HCT116 (cell line): ENCODE results near the gene NDUFB7. TPM values are rescaled to one million over a fixed set of nuclear protein-coding genes. Genes with fewer than 3 reads are reported as not detected.
A peak's percentile ranks its signal among the peaks of the same experiment; 100 is the strongest.
"Not testable (repeated sequence)": the region's sequence is repeated elsewhere in the genome, so short reads cannot be mapped to it uniquely, and the experiment has no call there.

Experiments
- ATAC-seq: fragments of 200-7000 bp; cut with Tn5 transposase; 2 replicates; pipeline ENCODE4 v1.9.1; 2020; ENCODE audit warnings: mild to moderate bottlenecking, moderate library complexity
- BruUV-seq: library from RNA; stranded (reverse); fragments of 400-500 nt; replicated peaks from 2 replicates; lab custom pipeline; 2021; lab: Mats Ljungman, UMichigan
- CTCF ChIA-PET: fragments of 300-600 bp; sonication (Branson Sonifier 250); formaldehyde crosslinking; loops from one replicate; lab custom pipeline; 2021; ENCODE audit warnings: antibody characterized with exemption; lab: Charles Lee
- POLR2A ChIA-PET: fragments of 300-600, 350-600 bp; sonication (Branson Sonifier 250); formaldehyde crosslinking; loops from one replicate; lab custom pipeline; 2021; ENCODE audit warnings: antibody characterized with exemption; lab: Charles Lee
- RAD21 ChIA-PET, 2 experiments: fragments of 300-600 bp; sonication (Branson Sonifier 250); formaldehyde crosslinking; loops; one replicate each; lab custom pipeline; 2023; ENCODE audit warnings: low total read pairs in 2 of 2; ENCODE audit not compliant: uncharacterized antibody in 2 of 2, unreplicated experiment in 2 of 2, low non-redundant PET in 1 of 2; lab: Charles Lee
- DNase-seq: peaks from one replicate; pipeline ENCODE4 v3.0.0-alpha.2; 2010; ENCODE audit warnings: low read depth, low spot score
- H2AFZ ChIP-seq: fragments of 200-600 bp; shearing (Covaris generic), sonication (generic); 2 replicates; pipeline ENCODE4 v1.6.1; 2017; ENCODE audit warnings: low read depth, mixed run types, mixed read lengths, antibody characterized with exemption, low read length; ENCODE audit not compliant: poor library complexity, severe bottlenecking
- H3K27ac ChIP-seq: 2 replicates; pipeline ENCODE4 v1.5.1; 2012; ENCODE audit warnings: low read depth, low read length
- H3K27me3 ChIP-seq: fragments of 200-600 bp; sonication (generic); 2 replicates; pipeline ENCODE4 v1.6.1; 2016; ENCODE audit warnings: mixed run types, low read length, mixed read lengths; ENCODE audit not compliant: insufficient read depth
- H3K36me3 ChIP-seq, 2 experiments: fragments of 200-500 bp in 1 of 2; fragments of 200-600 bp in 1 of 2; sonication (Bioruptor generic) in 1 of 2; sonication (generic) in 1 of 2; 2 replicates each; pipeline versions ENCODE4 v1.5.1 to v1.6.1; 2014 to 2016; ENCODE audit warnings: low read length in 2 of 2, inconsistent platforms in 1 of 2, mixed read lengths in 1 of 2, mixed run types in 1 of 2; ENCODE audit not compliant: insufficient read depth in 2 of 2, control insufficient read depth in 1 of 2
- H3K4me1 ChIP-seq, 2 experiments: fragments of 200-600 bp in 1 of 2; sonication (generic) in 1 of 2; 2 replicates each; pipeline versions ENCODE4 v1.5.1 to v1.6.1; 2012 to 2017; ENCODE audit warnings: low read length in 2 of 2, inconsistent platforms in 1 of 2, mild to moderate bottlenecking in 1 of 2, mixed read lengths in 1 of 2, mixed run types in 1 of 2, moderate library complexity in 1 of 2; ENCODE audit not compliant: insufficient read depth in 2 of 2, control insufficient read depth in 1 of 2
- H3K4me2 ChIP-seq: fragments of 200-600 bp; sonication (generic); 2 replicates; pipeline ENCODE4 v1.6.1; 2017; ENCODE audit warnings: mixed run types, low read length, mixed read lengths
- H3K4me3 ChIP-seq, 2 experiments: fragments of 200-600 bp in 1 of 2; sonication (generic) in 1 of 2; replicated peaks in 1 of 2; 2 replicates each; pipeline ENCODE4 v1.5.1; 2011 to 2016; ENCODE audit warnings: low read length in 2 of 2, control low read depth in 1 of 2, low read depth in 1 of 2, mild to moderate bottlenecking in 1 of 2, mixed read lengths in 1 of 2, mixed run types in 1 of 2
- H3K79me2 ChIP-seq: fragments of 200-600 bp; sonication (generic); 2 replicates; pipeline ENCODE4 v1.6.1; 2017; ENCODE audit warnings: mild to moderate bottlenecking, mixed run types, low read length, moderate library complexity, mixed read lengths; ENCODE audit not compliant: insufficient read depth
- H3K9ac ChIP-seq: fragments of 200-600 bp; sonication (generic); 2 replicates; pipeline ENCODE4 v1.6.1; 2016; ENCODE audit warnings: low read length, mixed read lengths
- H3K9me2 ChIP-seq: fragments of 200-600 bp; sonication (generic), shearing (Covaris generic); 2 replicates; pipeline ENCODE4 v1.6.1; 2017; ENCODE audit warnings: mixed run types, mild to moderate bottlenecking, moderate library complexity; ENCODE audit not compliant: insufficient read depth
- H3K9me3 ChIP-seq, 2 experiments: fragments of 200-500 bp in 1 of 2; fragments of 200-600 bp in 1 of 2; sonication (Bioruptor generic) in 1 of 2; sonication (generic) in 1 of 2; 2 replicates each; pipeline ENCODE4 v1.6.1; 2014 to 2017; ENCODE audit warnings: low read length in 2 of 2, mixed read lengths in 2 of 2, inconsistent platforms in 1 of 2, low read depth in 1 of 2, mild to moderate bottlenecking in 1 of 2, mixed run types in 1 of 2, moderate library complexity in 1 of 2; ENCODE audit not compliant: control insufficient read depth in 1 of 2, insufficient read depth in 1 of 2
- H4K20me1 ChIP-seq: fragments of 200-600 bp; sonication (generic), shearing (Covaris generic); 2 replicates; pipeline ENCODE4 v1.6.1; 2017; ENCODE audit warnings: mixed run types, mild to moderate bottlenecking, moderate library complexity; ENCODE audit not compliant: insufficient read depth
- CTCF ChIP-seq, 3 experiments: fragments of 200-600 bp in 1 of 3; sonication (generic) in 1 of 3; IDR thresholded peaks in 2 of 3; conservative IDR thresholded peaks in 1 of 3; 2 replicates each; pipeline ENCODE4 v1.5.1; 2012 to 2017; ENCODE audit warnings: low read depth in 2 of 3, low read length in 2 of 3, antibody characterized with exemption in 1 of 3, borderline replicate concordance in 1 of 3, control low read depth in 1 of 3, mild to moderate bottlenecking in 1 of 3, mixed read lengths in 1 of 3, mixed run types in 1 of 3, moderate library complexity in 1 of 3; ENCODE audit not compliant: insufficient read depth in 1 of 3
- RAD21 ChIP-seq: IDR thresholded peaks from 2 replicates; pipeline ENCODE4 v1.6.1; 2012; ENCODE audit warnings: low read depth, mild to moderate bottlenecking
- intact Hi-C: fragments of 100-400 bp; cut with micrococcal nuclease; formaldehyde crosslinking; loops from 2 replicates; pipeline ENCODE4 v1.10.0; 2022
- total RNA-seq: library from RNA; stranded (reverse); gene quantifications from one replicate; pipeline ENCODE4 v1.2.1, GENCODE V29; 2021; ENCODE audit not compliant: unreplicated experiment

Gene NDUFB7
- total RNA-seq, 1 experiment from 2014 or later: 167 TPM

GRCh38 chr19:14551134-14552005, 20.5 kb downstream of the NDUFB7 start:
- peak overlapping the region; percentile 78; the same call in 1 of the 2 replicates for H3K27ac ChIP-seq
- RAD21 ChIA-PET, H3K36me3 ChIP-seq, H3K9me3 ChIP-seq, BruUV-seq, H3K4me3 ChIP-seq: not testable (repeated sequence)
- peak overlapping the region; percentile 77 for H3K4me2 ChIP-seq
- peaks cover 92% of the 10 kb centered on the region for H3K79me2 ChIP-seq
- POLR2A ChIA-PET: interaction anchor here (1.0 to 3.0 kb wide), 3 partner anchors 32 to 40 kb away, joined by 3 to 22 read pairs (median 6); partner anchors contain the start of gene DNAJB1
- peaks cover 52 to 70% of the 10 kb centered on the region in 2 experiments for H3K4me1 ChIP-seq
- peak; percentile 34 to 51 (median 41); a peak in 5 of 6 replicates for TF ChIP-seq CTCF (IDR thresholded peaks at IDR 0.05 in 2 of 3, conservative IDR thresholded peaks at IDR 0.05 in 1 of 3; ENCODE audit: borderline replicate concordance in 1 of 3, insufficient read depth in 1 of 3, low read depth in 2 of 3, low read length in 2 of 3)
- TF ChIP-seq RAD21: peak; percentile 57
- TF ChIP-seq, all 23 proteins: peak for 2; not testable (repeated sequence) for 21
- H3K9ac ChIP-seq, DNase-seq, H3K27me3 ChIP-seq, intact Hi-C loops, H4K20me1 ChIP-seq, H3K9me2 ChIP-seq, H2AFZ ChIP-seq: not testable (repeated sequence)
- peak; percentile 71 for ATAC-seq
- CTCF ChIA-PET: interaction anchor here (1.0 to 1.4 kb wide), 4 partner anchors 15 to 41 kb away, joined by 3 to 5 read pairs (median 4); partner anchors contain the start of gene DNAJB1
